H9 (cell line): ENCODE measurements around the gene KLHL5. TPM values are rescaled to one million over a fixed set of nuclear protein-coding genes. Genes with fewer than 3 reads are reported as not detected.

Source experiments
- DNase-seq: peaks from one replicate; pipeline ENCODE4 v3.0.0-alpha.2; 2017
- H2AFZ ChIP-seq: one replicate; pipeline ENCODE4 v1.6.1; 2013; ENCODE audit warnings: mild to moderate bottlenecking, low read length, control low read depth, moderate library complexity
- H2AK5ac ChIP-seq: 2 replicates; pipeline ENCODE4 v1.6.1; 2013; ENCODE audit warnings: low read length, control low read depth, mixed read lengths; ENCODE audit not compliant: insufficient read length
- H2BK120ac ChIP-seq: one replicate; pipeline ENCODE4 v1.6.1; 2013; ENCODE audit warnings: low read depth, mild to moderate bottlenecking, low read length, control low read depth, inconsistent platforms; ENCODE audit not compliant: poor library complexity, severe bottlenecking
- H2BK12ac ChIP-seq: 2 replicates; pipeline ENCODE4 v1.6.1; 2013; ENCODE audit warnings: low read length, control low read depth, mixed read lengths, low read depth; ENCODE audit not compliant: insufficient read length
- H2BK15ac ChIP-seq: 2 replicates; pipeline ENCODE4 v1.6.1; 2013; ENCODE audit warnings: low read depth, low read length, control low read depth
- H2BK20ac ChIP-seq: one replicate; pipeline ENCODE4 v1.6.1; 2013; ENCODE audit warnings: low read depth, mild to moderate bottlenecking, low read length, control low read depth, inconsistent platforms; ENCODE audit not compliant: poor library complexity, severe bottlenecking
- H2BK5ac ChIP-seq: 2 replicates; pipeline ENCODE4 v1.6.1; 2013; ENCODE audit warnings: low read length, control low read depth, mixed read lengths; ENCODE audit not compliant: insufficient read length
- H3K14ac ChIP-seq: 2 replicates; pipeline ENCODE4 v1.6.1; 2013; ENCODE audit warnings: low read length, control low read depth; ENCODE audit not compliant: insufficient read depth
- H3K18ac ChIP-seq: 2 replicates; pipeline ENCODE4 v1.6.1; 2013; ENCODE audit warnings: low read depth, mild to moderate bottlenecking, mixed read lengths, low read length, control low read depth; ENCODE audit not compliant: insufficient read length
- H3K23ac ChIP-seq: 2 replicates; pipeline ENCODE4 v1.6.1; 2013; ENCODE audit warnings: low read length, control low read depth, mixed read lengths, low read depth; ENCODE audit not compliant: insufficient read length
- H3K23me2 ChIP-seq: 2 replicates; pipeline ENCODE4 v1.6.1; 2013; ENCODE audit warnings: low read depth, mild to moderate bottlenecking, mixed read lengths, low read length, control low read depth; ENCODE audit not compliant: insufficient read length, poor library complexity, severe bottlenecking
- H3K27ac ChIP-seq: 2 replicates; pipeline ENCODE4 v1.5.1; 2013; ENCODE audit warnings: low read length, control low read depth, mixed read lengths, low read depth; ENCODE audit not compliant: insufficient read length
- H3K27me3 ChIP-seq: 2 replicates; pipeline ENCODE4 v1.6.1; 2013; ENCODE audit warnings: low read length, control low read depth, inconsistent platforms; ENCODE audit not compliant: insufficient read depth
- H3K4ac ChIP-seq: 2 replicates; pipeline ENCODE4 v1.6.1; 2013; ENCODE audit warnings: low read depth, mild to moderate bottlenecking, control low read depth, inconsistent platforms, low read length, moderate library complexity
- H3K4me1 ChIP-seq: 2 replicates; pipeline ENCODE4 v1.6.1; 2013; ENCODE audit warnings: low read length, control low read depth, inconsistent platforms; ENCODE audit not compliant: insufficient read depth
- H3K4me2 ChIP-seq: 2 replicates; pipeline ENCODE4 v1.6.1; 2013; ENCODE audit warnings: low read length, control low read depth, mixed read lengths; ENCODE audit not compliant: insufficient read length, insufficient read depth
- H3K56ac ChIP-seq: 2 replicates; pipeline ENCODE4 v1.6.1; 2013; ENCODE audit warnings: low read depth, mild to moderate bottlenecking, mixed read lengths, low read length, control low read depth; ENCODE audit not compliant: insufficient read length
- H3K79me1 ChIP-seq: 2 replicates; pipeline ENCODE4 v1.6.1; 2013; ENCODE audit warnings: low read depth, mild to moderate bottlenecking, moderate library complexity, low read length, control low read depth, inconsistent platforms; ENCODE audit not compliant: insufficient read depth, poor library complexity, severe bottlenecking
- H3K79me2 ChIP-seq: 2 replicates; pipeline ENCODE4 v1.6.1; 2013; ENCODE audit warnings: low read length, control low read depth, inconsistent platforms; ENCODE audit not compliant: insufficient read depth
- H3K9ac ChIP-seq: 2 replicates; pipeline ENCODE4 v1.6.1; 2013; ENCODE audit warnings: low read length, control low read depth, mixed read lengths; ENCODE audit not compliant: insufficient read length; ENCODE audit errors: extremely low read depth
- H3K9me3 ChIP-seq: one replicate; pipeline ENCODE4 v1.6.1; 2013; ENCODE audit warnings: low read depth, low read length, inconsistent platforms; ENCODE audit not compliant: control insufficient read depth
- H3T11ph ChIP-seq: one replicate; pipeline ENCODE4 v1.6.1; 2013; ENCODE audit warnings: mild to moderate bottlenecking, low read length, control low read depth, inconsistent platforms
- H4K20me1 ChIP-seq: one replicate; pipeline ENCODE4 v1.6.1; 2013; ENCODE audit not compliant: control insufficient read depth, insufficient read length, insufficient read depth
- H4K5ac ChIP-seq: 2 replicates; pipeline ENCODE4 v1.6.1; 2013; ENCODE audit warnings: low read depth, mild to moderate bottlenecking, mixed read lengths, low read length, control low read depth; ENCODE audit not compliant: insufficient read length
- H4K8ac ChIP-seq: replicated peaks from 2 replicates; pipeline ENCODE4 v1.6.1; 2013; ENCODE audit warnings: low read length, control low read depth, mixed read lengths, low read depth; ENCODE audit not compliant: insufficient read length
- H4K91ac ChIP-seq: 2 replicates; pipeline ENCODE4 v1.6.1; 2013; ENCODE audit warnings: low read depth, mild to moderate bottlenecking, moderate library complexity, mixed read lengths, low read length, control low read depth; ENCODE audit not compliant: insufficient read length
- H3K27ac Mint-ChIP-seq, 3 experiments: 2 replicates in 2 of 3; 3 replicates in 1 of 3; pipeline ENCODE4 v1.8.0; 2020 to 2021; ENCODE audit warnings: mixed read lengths in 3 of 3, mild to moderate bottlenecking in 1 of 3, moderate library complexity in 1 of 3
- H3K27me3 Mint-ChIP-seq: 2 replicates; pipeline ENCODE4 v1.8.0; 2021; ENCODE audit warnings: low read depth, mild to moderate bottlenecking, moderate library complexity, mixed read lengths
- H3K36me3 Mint-ChIP-seq, 3 experiments: 2 replicates in 2 of 3; 3 replicates in 1 of 3; pipeline ENCODE4 v1.8.0; 2020 to 2021; ENCODE audit warnings: low read depth in 3 of 3, mixed read lengths in 3 of 3; ENCODE audit not compliant: insufficient read depth in 1 of 3
- H3K4me1 Mint-ChIP-seq, 2 experiments: 2 replicates each; pipeline ENCODE4 v1.8.0; 2020; ENCODE audit warnings: mixed read lengths in 2 of 2
- H3K4me3 Mint-ChIP-seq, 2 experiments: 2 replicates in 1 of 2; 3 replicates in 1 of 2; pipeline ENCODE4 v1.8.0; 2020 to 2021; ENCODE audit warnings: mild to moderate bottlenecking in 2 of 2, mixed read lengths in 2 of 2, moderate library complexity in 1 of 2
- H3K9me3 Mint-ChIP-seq, 2 experiments: 2 replicates in 1 of 2; 3 replicates in 1 of 2; pipeline ENCODE4 v1.8.0; 2020; ENCODE audit warnings: mild to moderate bottlenecking in 2 of 2, mixed read lengths in 2 of 2, moderate library complexity in 1 of 2
- CTCF ChIP-seq: fragments of 200-600 bp; sonication (generic); conservative IDR thresholded peaks from 3 replicates; pipeline ENCODE4 v1.8.0; 2021; ENCODE audit warnings: antibody characterized with exemption, mild to moderate bottlenecking
- WGBS: extraction: QIAGEN DNeasy Blood & Tissue Kit; methylation state at CpG from one replicate; pipeline ENCODE4 v1.1.7; 2013; ENCODE audit warnings: missing lambda C conversion rate, low lambda C conversion rate, mixed read lengths; ENCODE audit not compliant: insufficient read length; ENCODE audit errors: extremely low coverage; 5-methylcytosine and 5-hydroxymethylcytosine counted together
- total RNA-seq: library from RNA; stranded (reverse); gene quantifications from 2 replicates; pipeline ENCODE4 v1.2.1, GENCODE V29; 2021

Gene KLHL5
- total RNA-seq, 1 experiment from 2014 or later = 16.8 TPM

- Histone ChIP-seq H3K4ac (no peak within 1 kb of the TSS), H2BK120ac (no peak within 1 kb of the TSS), H3T11ph (no peak within 1 kb of the TSS), H2BK15ac (no peak within 1 kb of the TSS), H3K14ac (no peak within 1 kb of the TSS), H3K9ac (no peak within 1 kb of the TSS), H3K4me2 (no peak within 1 kb of the TSS), H2AFZ (no peak within 1 kb of the TSS), H2BK5ac (no peak within 1 kb of the TSS), H3K23ac (no peak within 1 kb of the TSS), H3K23me2 (no peaks in the 10 kb centered on the region), H3K9me3 (no peaks in the 10 kb centered on the region), H3K18ac (no peak within 1 kb of the TSS), H3K79me1 (no peaks in the 10 kb centered on the region), H3K27ac (no peak within 1 kb of the TSS), H2AK5ac (no peak within 1 kb of the TSS), H4K91ac (no peak within 1 kb of the TSS), H3K4me1 (no peaks in the 10 kb centered on the region), H2BK12ac (no peak within 1 kb of the TSS), H3K27me3 (no peaks in the 10 kb centered on the region), H4K5ac (no peak within 1 kb of the TSS), H4K20me1 (no peaks in the 10 kb centered on the region), H3K56ac (no peak within 1 kb of the TSS), H4K8ac (no peak within 1 kb of the TSS), H3K79me2 (no peaks in the 10 kb centered on the region), H2BK20ac (no peak within 1 kb of the TSS)
- no peaks in the 10 kb centered on the region for H3K36me3 Mint-ChIP-seq
- no peak for TF ChIP-seq CTCF
- no CpG with 5 or more reads among the region's 5 CpGs for WGBS
- H3K4me3 Mint-ChIP-seq = no peak within 1 kb of the TSS
- H3K27ac Mint-ChIP-seq = peak within 1 kb of the TSS in 1 of 3 experiments; percentile 24; a peak in 1 of 7 replicates
- H3K4me1 Mint-ChIP-seq = peaks cover 0 to 2% of the 10 kb centered on the region in 2 experiments; a peak in 2 of 4 replicates
- H3K9me3 Mint-ChIP-seq = no peaks in the 10 kb centered on the region
- no peak for DNase-seq
- H3K27me3 Mint-ChIP-seq = no peaks in the 10 kb centered on the region
These were observed 29.6 kb upstream of the KLHL5 start, which contains the start of gene TMEM156 for GRCh38 chr4:39032218-39033085. Gene TMEM156 (minus strand): TSS chr4:39032409. CDS start chr4:39032313, 96 bp downstream.
